Renal pelvis (tissue), 4 donors: ENCODE data around the gene ACTR5. TPM values are rescaled to one million over a fixed set of nuclear protein-coding genes. Genes with fewer than 3 reads are reported as not detected.
"Not testable (repeated sequence)": the region's sequence is repeated elsewhere in the genome, so short reads cannot be mapped to it uniquely, and the experiment has no call there.

Experiments used
- DNase-seq: peaks from one replicate; pipeline ENCODE4 v3.0.0-alpha.2; 2013
- polyA plus RNA-seq, 3 donors: library from polyadenylated mRNA; unstranded; fragments of 120-200 nt; gene quantifications; one replicate each; pipeline ENCODE4 v1.2.1, GENCODE V29; 2013; ENCODE audit not compliant: insufficient read length in 3 of 3

The ACTR5 gene
- polyA plus RNA-seq, 3 donors: 9.8 to 11.3 (median 9.9) TPM

- no peak for DNase-seq
Measured at GRCh38 chr20:38762174-38762573, 13.9 kb downstream of the ACTR5 start.

GRCh38 chr20:38763616-38764015 is 15.4 kb downstream of the ACTR5 start:
- DNase-seq: no peak

- DNase-seq: no peak
Measured at GRCh38 chr20:38764567-38765318, 16.5 kb downstream of the ACTR5 start.

- no peak for DNase-seq
Measured at GRCh38 chr20:38766071-38766470, 17.8 kb downstream of the ACTR5 start.

- no peak for DNase-seq
Measured at GRCh38 chr20:38769376-38770295, 21.4 kb downstream of the ACTR5 start.

GRCh38 chr20:38770546-38770945 is 22.3 kb downstream of the ACTR5 start:
- no peak for DNase-seq

GRCh38 chr20:38770970-38771369 is 22.7 kb downstream of the ACTR5 start:
- no peak for DNase-seq

GRCh38 chr20:38771621-38772020 is 23.4 kb downstream of the ACTR5 start:
- DNase-seq: no peak

- DNase-seq: no peak
Measured at GRCh38 chr20:38774167-38774566, 25.9 kb downstream of the ACTR5 start.

- DNase-seq: no peak
Measured at GRCh38 chr20:38776363-38776762, 28.1 kb downstream of the ACTR5 start.

- DNase-seq: no peak
Measured at GRCh38 chr20:38779247-38780097, 31.2 kb downstream of the ACTR5 start.

GRCh38 chr20:38782275-38782674 is 34.0 kb downstream of the ACTR5 start:
- no peak for DNase-seq

- DNase-seq: no peak
Measured at GRCh38 chr20:38787870-38788269, 39.6 kb downstream of the ACTR5 start.

- no peak for DNase-seq
Measured at GRCh38 chr20:38789503-38790199, 41.4 kb downstream of the ACTR5 start.

GRCh38 chr20:38790200-38791053 is 42.2 kb downstream of the ACTR5 start:
- no peak for DNase-seq

GRCh38 chr20:38791291-38791690 is 43.0 kb downstream of the ACTR5 start:
- DNase-seq: no peak

GRCh38 chr20:38791940-38792339 is 43.7 kb downstream of the ACTR5 start:
- no peak for DNase-seq

- DNase-seq: not testable (repeated sequence)
Measured at GRCh38 chr20:38794057-38794456, 45.8 kb downstream of the ACTR5 start.

- no peak for DNase-seq
Measured at GRCh38 chr20:38798266-38798665, 50.0 kb downstream of the ACTR5 start.

GRCh38 chr20:38799203-38799602 is 50.9 kb downstream of the ACTR5 start:
- DNase-seq: no peak
